MM.1S (cell line): ENCODE results near the gene NXN.

Experiments
- CTCF ChIP-seq: fragments of 300-600 bp; sonication (generic); IDR thresholded peaks from 2 replicates; pipeline ENCODE4 v1.5.1; 2016; ENCODE audit warnings: antibody characterized with exemption, low read length, mixed read lengths
- EZH2phosphoT487 ChIP-seq: fragments of 300-600 bp; sonication (generic); IDR thresholded peaks from 2 replicates; pipeline ENCODE4 v1.6.1; 2018; ENCODE audit warnings: antibody characterized with exemption, low read length

GRCh38 chr17:819251-819650, 160.3 kb downstream of the NXN start:
- TF ChIP-seq CTCF (no peak), EZH2phosphoT487 (no peak)
